ENCODE measurements around the gene MT1M.
"Not testable (repeated sequence)": the region's sequence is repeated elsewhere in the genome, so short reads cannot be mapped to it uniquely, and the experiment has no call there.

MT1M gene

GRCh38 chr16:56632156-56632847, at the start of gene MT1M:
MT1M (plus strand) TSS chr16:56632659; CDS start chr16:56632732, 73 bp downstream.
- no peak for DNase-seq

DNA sequence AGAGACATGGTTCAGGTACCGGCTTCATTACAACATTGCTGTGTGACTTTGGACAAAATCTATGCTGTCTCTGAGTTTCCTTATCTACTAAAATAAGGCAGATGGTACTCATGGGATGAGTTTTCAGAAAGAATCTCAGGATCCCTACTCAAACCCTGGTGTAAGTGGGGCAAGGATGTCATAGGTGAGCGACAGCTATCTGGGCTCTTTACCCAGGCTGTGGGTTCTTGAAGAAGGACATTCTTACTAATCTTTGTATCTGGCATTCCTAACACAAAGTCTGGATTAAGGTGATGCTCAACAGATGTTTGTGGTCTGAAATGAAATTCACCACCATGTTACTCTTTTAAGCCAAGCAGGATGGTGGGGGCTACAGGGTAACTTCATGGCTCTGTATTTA, 49.5 kb upstream of the MT1M start:
- not testable (repeated sequence) for DNase-seq

DNA sequence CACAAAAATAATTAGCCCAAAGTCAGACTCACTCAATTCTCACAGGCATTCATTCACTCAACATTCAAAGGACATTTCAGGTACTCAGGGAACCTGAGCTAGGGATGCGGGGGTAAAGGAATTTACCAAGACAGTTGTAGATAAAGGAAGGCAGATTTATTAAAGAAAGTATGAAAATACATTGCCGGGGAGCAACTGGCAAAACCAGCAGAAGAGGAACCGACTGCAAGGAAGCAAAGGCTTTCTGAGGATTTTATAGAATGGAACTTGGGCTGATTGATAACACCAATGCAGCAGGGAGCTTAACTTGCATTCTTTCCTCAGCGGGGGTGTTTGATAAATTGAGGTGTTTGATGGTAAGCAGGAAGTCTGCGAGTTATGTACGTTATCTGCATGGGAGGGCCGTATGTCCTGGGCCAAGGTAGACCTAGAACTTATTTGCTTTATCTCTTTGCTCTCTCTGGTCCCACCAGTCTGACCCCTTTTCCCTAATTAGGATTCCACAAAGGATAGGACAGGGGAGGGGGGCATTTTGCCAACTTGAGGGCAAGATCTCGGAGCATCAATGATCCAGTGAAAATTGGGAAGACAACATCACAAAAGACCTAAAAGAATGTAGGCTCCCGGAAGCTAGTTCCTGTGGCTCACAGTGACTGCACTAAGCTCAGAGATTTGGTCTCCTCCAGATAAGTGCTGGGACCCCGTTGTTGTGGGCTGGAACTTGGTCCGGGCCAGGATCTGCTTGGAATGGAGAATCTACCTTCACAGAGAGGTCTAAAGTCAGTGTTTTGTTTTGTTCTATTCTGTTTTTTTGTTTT, 48.9 kb upstream of the MT1M start:
- no peak for DNase-seq

DNA sequence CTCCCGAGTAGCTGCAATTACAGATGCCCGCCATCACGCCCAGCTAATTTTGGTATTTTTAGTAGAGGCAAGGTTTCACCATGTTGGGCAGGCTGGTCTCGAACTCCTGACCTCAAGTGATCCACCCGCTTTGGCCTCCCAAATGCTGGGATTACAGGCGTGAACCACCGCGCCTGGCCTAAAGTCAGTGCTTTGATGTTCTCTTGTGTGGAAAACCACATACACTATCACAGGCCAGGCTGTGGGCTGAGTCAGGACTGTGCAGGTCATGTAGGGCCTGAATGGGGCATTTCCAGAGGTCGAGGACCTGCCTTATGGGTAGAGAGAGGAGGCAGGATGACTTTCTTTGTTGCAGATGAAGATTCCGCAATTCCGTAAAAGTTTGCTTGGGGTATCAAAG, 48.2 kb upstream of the MT1M start:
- no peak for DNase-seq

DNA sequence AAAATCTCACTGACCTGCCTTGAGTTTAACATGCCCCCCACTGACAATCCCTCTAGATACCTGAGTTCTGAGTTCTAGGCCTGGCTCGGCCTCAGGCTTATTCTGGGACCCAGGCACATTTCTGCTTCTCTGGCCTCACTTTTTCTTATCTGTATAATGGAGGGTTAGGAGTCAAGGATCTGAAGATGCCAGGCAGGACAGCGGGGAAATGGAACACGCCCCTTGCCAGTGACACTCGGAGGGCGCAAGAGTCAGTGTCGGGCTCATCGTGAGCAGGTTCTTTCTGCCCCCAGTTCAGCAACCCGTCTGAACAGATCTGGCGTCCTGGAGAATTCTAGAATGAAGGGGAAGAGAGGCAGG, 43.7 kb upstream of the MT1M start:
- no peak for DNase-seq

GRCh38 chr16:56589141-56590039, 43.1 kb upstream of the MT1M start, which contains the start of gene MT3:
MT3 (plus strand) TSS chr16:56589528; CDS start chr16:56589591, 63 bp downstream.
- peak; percentile 67 for DNase-seq

DNA sequence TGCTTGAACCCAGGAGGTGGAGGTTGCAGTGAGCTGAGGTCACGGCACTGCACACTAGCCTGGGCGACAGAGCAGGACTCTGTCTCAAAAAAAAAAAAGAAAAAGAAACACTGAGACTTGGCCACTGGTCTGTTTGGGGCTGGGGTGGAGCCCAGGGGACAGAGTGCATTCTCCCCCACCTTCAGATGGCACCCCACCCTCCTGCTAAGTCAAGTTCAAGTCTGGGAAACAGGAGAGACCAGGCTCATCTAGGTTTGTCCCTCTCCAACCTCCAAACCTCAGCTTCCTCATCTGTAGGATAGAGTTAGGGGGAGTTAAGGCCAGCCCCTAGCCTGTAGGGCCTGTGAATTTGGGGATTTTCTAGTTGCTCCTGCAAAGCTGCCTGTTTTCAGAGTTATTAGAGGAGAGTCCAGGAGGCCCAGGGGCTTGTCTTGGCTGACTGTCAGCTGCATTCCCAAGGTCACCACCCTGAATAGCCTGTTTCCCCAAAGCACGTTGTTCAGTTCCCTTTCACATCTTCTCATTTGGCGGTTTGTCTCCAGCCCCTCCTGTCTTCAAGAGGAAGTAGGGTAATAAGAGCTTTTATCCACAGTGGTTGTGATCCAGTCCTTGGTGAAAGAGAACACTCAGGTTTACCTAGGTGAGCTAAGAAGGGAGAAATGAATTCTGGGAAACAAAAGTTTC, 40.9 kb upstream of the MT1M start:
- no peak for DNase-seq

GRCh38 chr16:56593573-56594291, 38.7 kb upstream of the MT1M start:
- DNase-seq = no peak

GRCh38 chr16:56594292-56594619, 38.2 kb upstream of the MT1M start:
- DNase-seq = no peak

DNA sequence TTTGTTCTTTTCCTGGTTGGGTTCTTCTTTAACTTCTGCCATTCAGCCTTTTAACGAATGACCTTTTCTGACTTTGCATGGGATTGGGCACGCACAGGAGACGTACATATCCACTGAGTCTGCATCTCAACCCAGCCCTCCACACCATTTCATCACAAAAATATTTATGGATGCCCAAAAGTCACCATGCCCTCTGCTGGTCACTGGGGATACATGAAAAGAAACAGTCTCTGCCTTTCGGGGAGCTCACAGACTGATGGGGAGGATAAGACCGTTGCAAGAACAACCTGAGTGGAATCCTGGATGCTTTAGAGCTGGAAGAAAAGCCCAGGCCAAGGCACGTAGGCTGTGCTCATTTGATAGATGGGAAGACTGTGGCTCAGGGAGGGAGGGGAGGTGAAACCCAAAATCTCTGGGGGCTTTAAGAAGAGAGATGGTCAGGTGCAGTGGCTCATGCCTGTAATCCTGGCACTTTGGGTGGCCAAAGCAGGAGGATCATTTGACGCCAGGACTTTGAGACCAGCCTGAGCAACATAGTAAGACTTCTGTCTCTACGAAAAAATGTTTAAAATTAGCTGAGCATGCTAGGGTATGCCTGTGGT, 32.0 kb upstream of the MT1M start:
- peak; percentile 26 for DNase-seq

- DNase-seq = no peak
These were observed 31.1 kb upstream of the MT1M start for GRCh38 chr16:56601325-56601724.

- DNase-seq = peak; percentile 24
These were observed 28.9 kb upstream of the MT1M start for GRCh38 chr16:56603589-56603988.

- no peak for DNase-seq
These were observed 27.5 kb upstream of the MT1M start for GRCh38 chr16:56604966-56605365.

GRCh38 chr16:56605475-56605874, 27.0 kb upstream of the MT1M start:
- no peak for DNase-seq

DNA sequence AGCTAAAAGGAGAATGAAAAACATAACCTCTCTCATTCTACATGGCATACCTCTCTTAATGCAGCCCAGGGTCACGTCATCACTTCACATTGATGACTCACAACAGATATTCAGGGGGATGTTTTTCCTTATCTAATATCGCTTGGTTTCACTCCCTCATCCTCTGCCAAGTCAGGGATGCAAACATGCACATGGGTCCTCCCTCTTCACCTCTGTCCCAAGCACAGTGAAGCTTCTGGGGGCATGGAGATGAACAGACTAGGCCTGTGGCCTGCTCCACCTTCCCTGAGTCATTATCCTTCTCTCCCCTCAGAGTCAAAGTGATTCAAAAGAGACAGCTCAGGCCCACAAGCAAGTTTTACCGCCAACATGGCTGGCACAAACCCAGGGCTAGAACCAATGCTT, 26.4 kb upstream of the MT1M start:
- DNase-seq = no peak

DNA sequence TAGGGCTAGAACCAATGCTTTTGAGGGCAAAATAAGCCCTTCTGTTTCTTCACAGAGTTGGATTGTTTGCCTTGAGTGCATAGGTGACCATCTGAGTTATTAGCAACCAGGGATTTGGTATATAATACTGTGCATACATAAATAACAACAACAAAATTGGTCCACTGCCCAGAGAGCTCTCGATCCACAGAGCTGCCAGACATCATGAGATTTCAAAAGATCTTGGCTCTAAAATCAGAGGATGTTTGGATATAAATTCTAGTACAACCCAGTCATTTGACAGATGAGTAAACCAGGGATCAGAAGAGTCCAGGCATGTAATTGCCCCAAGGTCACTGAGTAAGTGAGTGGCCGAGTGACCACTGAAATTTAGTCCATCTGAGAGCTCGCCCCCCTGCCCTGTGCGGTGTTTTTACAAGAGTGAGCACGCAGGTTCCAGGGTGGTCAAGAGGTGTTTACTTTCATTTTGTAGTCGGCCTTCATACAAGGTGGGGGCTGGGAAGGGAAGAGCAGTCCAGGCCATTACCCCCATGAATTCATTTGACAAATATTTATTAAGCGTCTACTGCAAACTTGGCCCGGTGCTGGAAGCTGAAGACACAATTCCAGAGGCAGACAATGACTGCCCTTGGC, 25.9 kb upstream of the MT1M start:
- peak; percentile 51 for DNase-seq

DNA sequence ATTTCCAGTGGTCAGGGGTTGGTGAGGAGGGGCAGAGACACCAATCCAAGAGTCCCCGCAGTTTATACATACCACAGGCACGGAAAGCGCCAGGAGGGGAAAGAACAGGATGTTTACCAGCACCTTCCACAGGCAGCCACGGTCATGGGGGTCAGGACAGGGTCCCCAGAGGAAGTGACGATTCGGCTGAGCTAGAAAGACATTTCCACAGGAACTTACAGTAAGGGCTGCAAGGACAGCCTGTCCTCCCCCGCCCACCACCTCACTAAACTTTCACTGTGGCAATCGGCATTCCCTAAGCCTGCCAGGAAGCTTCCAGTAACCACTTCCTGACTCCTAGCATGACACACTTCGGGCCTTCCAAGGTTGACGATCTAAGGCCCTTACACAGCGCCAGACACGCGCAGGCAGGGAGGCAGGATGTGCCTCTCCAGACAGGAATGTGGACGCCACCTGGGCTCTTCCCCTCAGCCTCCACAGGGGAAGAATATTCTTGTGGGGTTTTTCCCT, 25.3 kb upstream of the MT1M start:
- no peak for DNase-seq

- DNase-seq = no peak
These were observed 24.8 kb upstream of the MT1M start for GRCh38 chr16:56607675-56608042.

DNA sequence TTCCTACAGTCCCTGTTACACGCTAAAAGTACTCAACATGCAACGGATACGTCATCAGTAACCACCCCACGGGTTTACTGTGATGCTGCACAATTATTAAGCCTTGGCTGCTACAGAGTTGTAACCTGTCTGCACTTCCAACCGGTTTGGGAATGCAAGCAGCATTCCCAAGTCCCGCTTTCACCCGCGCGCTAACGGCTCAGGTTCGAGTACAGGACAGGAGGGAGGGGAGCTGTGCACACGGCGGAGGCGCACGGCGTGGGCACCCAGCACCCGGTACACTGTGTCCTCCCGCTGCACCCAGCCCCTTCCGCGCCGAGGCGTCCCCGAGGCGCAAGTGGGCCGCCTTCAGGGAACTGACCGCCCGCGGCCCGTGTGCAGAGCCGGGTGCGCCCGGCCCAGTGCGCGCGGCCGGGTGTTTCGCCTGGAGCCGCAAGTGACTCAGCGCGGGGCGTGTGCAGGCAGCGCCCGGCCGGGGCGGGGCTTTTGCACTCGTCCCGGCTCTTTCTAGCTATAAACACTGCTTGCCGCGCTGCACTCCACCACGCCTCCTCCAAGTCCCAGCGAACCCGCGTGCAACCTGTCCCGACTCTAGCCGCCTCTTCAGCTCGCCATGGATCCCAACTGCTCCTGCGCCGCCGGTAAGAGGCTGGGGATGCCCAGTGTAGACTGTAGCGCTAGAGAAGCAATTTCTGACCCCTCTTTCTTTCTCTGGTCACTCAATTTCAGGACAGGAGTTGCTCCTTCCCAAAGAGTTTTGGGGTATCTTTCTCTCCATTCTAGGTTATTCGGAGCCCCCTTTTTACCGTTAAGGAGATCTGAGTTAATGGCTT, 24.2 kb upstream of the MT1M start, which contains the start of gene MT2A:
TSS of gene MT2A (plus strand) at position 542 of the 833 bp plus-strand sequence. CDS start at position 614, 72 bp downstream.
- peak; percentile 8 for DNase-seq

GRCh38 chr16:56608876-56609462, 23.5 kb upstream of the MT1M start:
- DNase-seq = no peak
